Epithelial cell of esophagus (primary cell): ENCODE results near the gene ADORA1.

Experiments used
- DNase-seq: peaks from one replicate; pipeline ENCODE4 v3.0.0; 2010; ENCODE audit warnings: low read depth
- H3K4me3 ChIP-seq: 2 replicates; pipeline ENCODE4 v1.5.1; 2011; ENCODE audit warnings: mild to moderate bottlenecking, low read length, control low read depth
- TF ChIP-seq, protein P1 (sequence below): IDR thresholded peaks from 2 replicates; pipeline ENCODE4 v1.5.1; 2011; ENCODE audit warnings: low read depth, mild to moderate bottlenecking, low read length, control low read depth, inconsistent platforms; ENCODE audit not compliant: insufficient read depth; ENCODE audit errors: missing control alignments

Gene ADORA1

DNA sequence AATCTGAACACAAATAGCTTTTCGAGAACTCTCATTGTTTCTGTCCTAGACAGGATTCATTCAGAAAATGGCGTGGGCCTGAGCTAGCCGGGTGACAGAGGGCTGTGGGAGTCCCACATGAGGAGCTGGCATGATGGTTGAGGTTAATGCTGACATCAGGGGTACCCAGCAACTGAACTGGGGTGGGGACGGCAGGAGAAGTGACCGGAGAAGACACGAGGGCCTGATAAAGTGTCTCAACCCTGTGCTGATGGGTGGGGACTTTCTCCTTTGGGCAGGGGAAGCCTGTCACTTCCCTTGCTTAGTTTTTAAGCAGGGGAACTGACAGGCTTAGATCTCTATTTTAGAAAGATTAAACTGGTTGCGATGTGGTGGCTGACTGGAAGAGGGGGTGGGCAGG, 87.3 kb downstream of the ADORA1 start:
- H3K4me3 ChIP-seq, result no peak overlapping the region
- TF ChIP-seq, protein P1, sequence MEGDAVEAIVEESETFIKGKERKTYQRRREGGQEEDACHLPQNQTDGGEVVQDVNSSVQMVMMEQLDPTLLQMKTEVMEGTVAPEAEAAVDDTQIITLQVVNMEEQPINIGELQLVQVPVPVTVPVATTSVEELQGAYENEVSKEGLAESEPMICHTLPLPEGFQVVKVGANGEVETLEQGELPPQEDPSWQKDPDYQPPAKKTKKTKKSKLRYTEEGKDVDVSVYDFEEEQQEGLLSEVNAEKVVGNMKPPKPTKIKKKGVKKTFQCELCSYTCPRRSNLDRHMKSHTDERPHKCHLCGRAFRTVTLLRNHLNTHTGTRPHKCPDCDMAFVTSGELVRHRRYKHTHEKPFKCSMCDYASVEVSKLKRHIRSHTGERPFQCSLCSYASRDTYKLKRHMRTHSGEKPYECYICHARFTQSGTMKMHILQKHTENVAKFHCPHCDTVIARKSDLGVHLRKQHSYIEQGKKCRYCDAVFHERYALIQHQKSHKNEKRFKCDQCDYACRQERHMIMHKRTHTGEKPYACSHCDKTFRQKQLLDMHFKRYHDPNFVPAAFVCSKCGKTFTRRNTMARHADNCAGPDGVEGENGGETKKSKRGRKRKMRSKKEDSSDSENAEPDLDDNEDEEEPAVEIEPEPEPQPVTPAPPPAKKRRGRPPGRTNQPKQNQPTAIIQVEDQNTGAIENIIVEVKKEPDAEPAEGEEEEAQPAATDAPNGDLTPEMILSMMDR, result no peak

DNA sequence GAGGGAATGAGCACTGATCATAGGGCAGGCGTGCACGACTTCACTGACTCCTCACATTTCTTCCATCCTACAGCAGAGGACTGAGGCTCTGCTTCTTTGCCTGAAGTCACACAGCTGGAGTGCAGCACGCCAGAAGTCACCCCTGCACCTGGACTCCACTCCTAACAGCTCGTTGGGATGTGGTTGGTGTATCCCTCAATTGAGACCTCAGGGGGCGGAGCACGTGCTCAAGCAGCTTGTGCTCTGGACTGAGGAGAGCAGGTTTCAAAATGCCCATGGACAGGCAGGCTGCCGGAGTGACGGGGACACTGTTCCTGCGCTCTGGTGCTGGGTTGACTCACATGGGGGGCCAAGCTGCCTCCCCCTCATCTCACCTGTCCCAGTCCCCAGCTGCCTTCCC, 88.0 kb downstream of the ADORA1 start:
- TF ChIP-seq, protein P1, result no peak
- no peak for DNase-seq
- no peak overlapping the region for H3K4me3 ChIP-seq

More for the DNA sequence above, 87.3 kb downstream of the ADORA1 start:
- no peak for DNase-seq

DNA sequence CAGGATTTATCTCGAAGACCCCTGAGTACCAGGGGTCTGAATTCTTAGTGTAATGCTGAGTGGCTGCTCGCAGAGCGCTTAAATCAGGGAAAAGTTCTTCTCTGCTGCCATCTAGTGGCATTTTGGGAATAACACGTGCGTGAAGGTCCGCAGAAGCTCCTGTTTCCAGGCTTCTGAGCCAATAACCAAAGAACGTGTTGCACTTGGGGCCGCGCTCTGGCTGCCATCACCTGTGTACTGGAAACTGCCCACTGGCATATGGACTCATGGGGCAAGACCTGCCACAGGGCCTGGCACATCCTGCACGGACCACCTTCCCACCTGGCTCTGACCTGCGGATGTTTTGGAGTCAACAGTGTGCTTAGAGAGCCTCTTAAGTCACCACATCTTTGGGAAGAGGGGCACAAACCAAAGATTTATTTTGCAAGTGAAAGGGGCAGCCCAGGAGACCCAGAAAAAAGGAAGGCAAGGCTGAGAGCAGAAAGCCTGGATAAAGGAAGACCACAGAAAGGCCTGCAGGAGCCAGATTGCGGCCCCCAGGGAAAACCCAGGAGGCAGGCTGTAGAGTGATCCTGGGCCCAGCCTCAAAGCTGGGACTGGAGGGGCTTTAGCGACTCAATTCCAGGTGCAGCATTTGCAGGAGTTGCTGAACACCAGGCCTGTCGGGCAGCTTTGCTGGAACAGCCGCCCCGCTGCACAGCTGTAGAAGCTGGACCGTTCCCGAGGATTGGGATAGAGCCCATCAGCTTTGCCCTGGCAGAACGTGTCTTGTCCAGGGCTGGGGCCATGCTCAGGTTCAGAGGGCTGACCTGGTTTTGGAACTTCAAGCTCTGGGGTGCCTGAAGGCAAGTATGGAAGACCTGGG, 89.0 kb downstream of the ADORA1 start:
- H3K4me3 ChIP-seq, result no peak overlapping the region
- DNase-seq, result peak; percentile 73
- TF ChIP-seq, protein P1, result peak; percentile 72
